IMR-90 (cell line): ENCODE measurements around the gene ANKRD31. TPM values are rescaled to one million over a fixed set of nuclear protein-coding genes. Genes with fewer than 3 reads are reported as not detected.

Source experiments
- ATAC-seq: fragments of 200-7000 bp; cut with Tn5 transposase; 2 replicates; pipeline ENCODE4 v1.9.1; 2020; ENCODE audit warnings: low read depth, mild to moderate bottlenecking, moderate library complexity
- BruUV-seq: library from RNA; stranded (reverse); fragments of 400-500 nt; replicated peaks from 2 replicates; lab custom pipeline; 2021; lab: Mats Ljungman, UMichigan
- CTCF ChIA-PET: fragments of 300-600 bp; formaldehyde crosslinking; extraction: SDS; loops from one replicate; lab custom pipeline; 2021; ENCODE audit warnings: antibody characterized with exemption; lab: Yijun Ruan, JAX
- POLR2A ChIA-PET: fragments of 300-600 bp; sonication (Branson Sonifier 250); formaldehyde crosslinking; loops from one replicate; lab custom pipeline; 2022; ENCODE audit warnings: antibody characterized with exemption; ENCODE audit not compliant: unreplicated experiment; lab: Charles Lee
- DNase-seq: peaks from one replicate; pipeline ENCODE4 v3.0.0; 2013
- H2AFZ ChIP-seq: replicated peaks from 2 replicates; pipeline ENCODE3; 2013; ENCODE audit warnings: low read length, mild to moderate bottlenecking; ENCODE audit not compliant: poor library complexity
- H2AK5ac ChIP-seq: 2 replicates; pipeline ENCODE4 v1.6.1; 2013; ENCODE audit warnings: low read depth, low read length, inconsistent platforms
- H2AK9ac ChIP-seq: replicated peaks from 2 replicates; pipeline ENCODE3; 2013; ENCODE audit warnings: mild to moderate bottlenecking, low read depth, low read length, moderate library complexity; ENCODE audit not compliant: poor library complexity
- H2BK120ac ChIP-seq: 2 replicates; pipeline ENCODE4 v1.6.1; 2013; ENCODE audit warnings: low read depth, low read length, inconsistent platforms
- H2BK15ac ChIP-seq: 3 replicates; pipeline ENCODE4 v1.6.1; 2013; ENCODE audit warnings: low read depth, low read length, inconsistent platforms
- H2BK20ac ChIP-seq: 2 replicates; pipeline ENCODE4 v1.6.1; 2013; ENCODE audit warnings: low read depth, mild to moderate bottlenecking, inconsistent platforms, low read length, moderate library complexity
- H2BK5ac ChIP-seq: 2 replicates; pipeline ENCODE4 v1.6.1; 2013; ENCODE audit warnings: mild to moderate bottlenecking, low read depth, low read length, inconsistent platforms; ENCODE audit not compliant: poor library complexity, severe bottlenecking
- H3K14ac ChIP-seq: replicated peaks from 2 replicates; pipeline ENCODE4 v1.6.1; 2013; ENCODE audit warnings: low read depth, low read length, inconsistent platforms
- H3K18ac ChIP-seq: 2 replicates; pipeline ENCODE4 v1.6.1; 2013; ENCODE audit warnings: low read depth, low read length, control low read depth
- H3K23ac ChIP-seq: 2 replicates; pipeline ENCODE4 v1.6.1; 2013; ENCODE audit warnings: low read depth, low read length, inconsistent platforms
- H3K27ac ChIP-seq: 2 replicates; pipeline ENCODE4 v1.5.1; 2013; ENCODE audit warnings: mild to moderate bottlenecking, control low read depth, low read length; ENCODE audit not compliant: insufficient read depth
- H3K27me3 ChIP-seq: 2 replicates; pipeline ENCODE4 v1.6.1; 2013; ENCODE audit warnings: low read length; ENCODE audit not compliant: control insufficient read depth, insufficient read depth
- H3K36me3 ChIP-seq: 2 replicates; pipeline ENCODE4 v1.6.1; 2013; ENCODE audit warnings: low read length, mixed read lengths; ENCODE audit not compliant: control insufficient read depth, insufficient read depth
- H3K4ac ChIP-seq: 2 replicates; pipeline ENCODE4 v1.6.1; 2013; ENCODE audit warnings: low read depth, low read length, inconsistent platforms
- H3K4me1 ChIP-seq: 2 replicates; pipeline ENCODE4 v1.6.1; 2013; ENCODE audit warnings: low read length, mixed read lengths; ENCODE audit not compliant: control insufficient read depth, insufficient read depth
- H3K4me2 ChIP-seq: 2 replicates; pipeline ENCODE4 v1.6.1; 2013; ENCODE audit warnings: low read depth, mild to moderate bottlenecking, control low read depth, low read length, moderate library complexity
- H3K4me3 ChIP-seq: 2 replicates; pipeline ENCODE4 v1.5.1; 2013; ENCODE audit warnings: low read depth, mild to moderate bottlenecking, control low read depth, low read length, moderate library complexity; ENCODE audit not compliant: insufficient read depth
- H3K56ac ChIP-seq: 2 replicates; pipeline ENCODE4 v1.6.1; 2013; ENCODE audit warnings: low read length, inconsistent platforms; ENCODE audit not compliant: insufficient read depth; ENCODE audit errors: extremely low read depth
- H3K79me1 ChIP-seq, 2 experiments: 2 replicates each; pipeline ENCODE4 v1.6.1; 2013; ENCODE audit warnings: low read length in 2 of 2, inconsistent platforms in 1 of 2, low read depth in 1 of 2
- H3K9ac ChIP-seq: 2 replicates; pipeline ENCODE4 v1.6.1; 2013; ENCODE audit warnings: low read depth, low read length, control low read depth
- H3K9me1 ChIP-seq: 2 replicates; pipeline ENCODE4 v1.6.1; 2013; ENCODE audit warnings: low read length, inconsistent platforms; ENCODE audit not compliant: insufficient read depth
- H3K9me3 ChIP-seq: 2 replicates; pipeline ENCODE4 v1.6.1; 2013; ENCODE audit warnings: low read length; ENCODE audit not compliant: control insufficient read depth, insufficient read depth
- H4K20me1 ChIP-seq: 2 replicates; pipeline ENCODE4 v1.6.1; 2013; ENCODE audit warnings: low read length, inconsistent platforms; ENCODE audit not compliant: insufficient read depth
- H4K5ac ChIP-seq: 2 replicates; pipeline ENCODE4 v1.6.1; 2013; ENCODE audit warnings: mild to moderate bottlenecking, low read depth, low read length, control low read depth
- H4K8ac ChIP-seq, 2 experiments: 2 replicates each; pipeline ENCODE4 v1.6.1; 2013; ENCODE audit warnings: low read depth in 2 of 2, low read length in 2 of 2, control low read depth in 1 of 2, inconsistent platforms in 1 of 2
- H4K91ac ChIP-seq: 2 replicates; pipeline ENCODE4 v1.6.1; 2013; ENCODE audit warnings: low read depth, low read length, inconsistent platforms; ENCODE audit not compliant: insufficient read depth
- CEBPB ChIP-seq: IDR thresholded peaks from 2 replicates; pipeline ENCODE4 v1.6.1; 2012; ENCODE audit warnings: low read depth, low read length, improper control_type of control experiment
- CHD1 ChIP-seq: IDR thresholded peaks from 2 replicates; pipeline ENCODE4 v1.6.1; 2012; ENCODE audit warnings: low read depth, low read length, improper control_type of control experiment
- FOS ChIP-seq: fragments of 150-350 bp; IDR thresholded peaks from 2 replicates; pipeline ENCODE4 v1.6.1; 2016; ENCODE audit warnings: low read depth, low read length
- MAFK ChIP-seq: IDR thresholded peaks from 2 replicates; pipeline ENCODE4 v1.6.1; 2012; ENCODE audit warnings: low read depth, low read length, improper control_type of control experiment
- MXI1 ChIP-seq: IDR thresholded peaks from 2 replicates; pipeline ENCODE4 v1.6.1; 2012; ENCODE audit warnings: low read depth, mild to moderate bottlenecking, low read length, moderate library complexity, borderline replicate concordance
- RAD21 ChIP-seq: IDR thresholded peaks from 2 replicates; pipeline ENCODE4 v1.6.1; 2012; ENCODE audit warnings: low read length, improper control_type of control experiment
- RCOR1 ChIP-seq: IDR thresholded peaks from 2 replicates; pipeline ENCODE4 v1.6.1; 2012; ENCODE audit warnings: mild to moderate bottlenecking, low read length, improper control_type of control experiment; ENCODE audit not compliant: insufficient replicate concordance
- RFX5 ChIP-seq: IDR thresholded peaks from 2 replicates; pipeline ENCODE4 v1.8.0; 2012; ENCODE audit warnings: low read depth, mild to moderate bottlenecking, low read length, moderate library complexity
- WGBS, 2 experiments: methylation state at CpG; one replicate each; pipeline versions ENCODE4 v1.1.5 to v1.1.7; 2013; ENCODE audit warnings: missing lambda C conversion rate in 2 of 2; ENCODE audit not compliant: insufficient read length in 1 of 2; ENCODE audit errors: extremely low coverage in 2 of 2; 5-methylcytosine and 5-hydroxymethylcytosine counted together
- dilution Hi-C: fragments of 300-500 bp; cut with HindIII; formaldehyde crosslinking; loops from one replicate; pipeline ENCODE4 v1.14.3; 2018; ENCODE audit warnings: low sequenced_read_pairs; ENCODE audit not compliant: unreplicated experiment
- in situ Hi-C: fragments of 300-500 bp; cut with MboI; formaldehyde crosslinking; loops from 3 replicates; pipeline ENCODE4 v1.14.3; 2019; ENCODE audit warnings: low sequenced_read_pairs, inconsistent platforms, mixed read lengths
- intact Hi-C: fragments of 100-400 bp; cut with micrococcal nuclease; formaldehyde crosslinking; loops from 2 replicates; pipeline ENCODE4 v1.10.0; 2022
- polyA plus RNA-seq, 3 experiments: library from polyadenylated mRNA; depleted of rRNA; stranded (reverse); fragments of >200 nt; gene quantifications; 2 replicates each; pipeline ENCODE4 v1.2.3, GENCODE V29; 2012; ENCODE audit warnings: low replicate concordance in 1 of 3
- total RNA-seq: library from RNA; depleted of rRNA; stranded (reverse); fragments of >200 nt; gene quantifications from 2 replicates; pipeline ENCODE4 v1.2.3, GENCODE V29; 2012

The ANKRD31 gene
- total and polyA plus RNA-seq, 2 of the 4 experiments (the other 2 are of a cell fraction), result under 0.01 to 0.02 TPM

DNA sequence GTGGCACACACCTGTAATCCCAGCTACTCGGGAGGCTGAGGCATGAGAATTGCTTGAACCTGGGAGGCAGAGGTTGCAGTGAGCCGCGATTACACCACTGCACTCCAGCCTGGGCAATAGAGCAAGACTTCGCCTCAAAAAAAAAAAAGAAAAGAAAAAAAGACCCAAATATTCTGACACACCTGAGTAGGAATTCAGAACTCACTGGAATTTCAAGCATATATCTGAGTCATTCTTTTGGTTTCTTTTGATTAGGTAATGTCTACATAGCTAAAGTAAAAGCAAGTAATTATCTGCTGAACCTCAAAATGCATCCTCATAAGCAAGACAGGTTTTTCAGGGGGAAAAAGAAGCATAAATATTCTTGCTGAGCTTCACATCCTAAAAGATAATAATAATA lies 35.9 kb downstream of the ANKRD31 start:
- Histone ChIP-seq H4K20me1 (no peaks in the 10 kb centered on the region), H3K9ac (no peak overlapping the region), H2BK15ac (no peak overlapping the region), H3K23ac (no peak overlapping the region), H2BK120ac (no peak overlapping the region), H3K9me1 (no peaks in the 10 kb centered on the region), H3K27ac (no peak overlapping the region), H3K9me3 (no peaks in the 10 kb centered on the region), H3K27me3 (no peaks in the 10 kb centered on the region), H3K14ac (no peak overlapping the region), H2AFZ (no peak overlapping the region), H4K91ac (no peak overlapping the region), H4K5ac (no peak overlapping the region), H2BK5ac (no peak overlapping the region), H2BK20ac (no peak overlapping the region), H3K4me3 (no peak overlapping the region), H3K36me3 (no peaks in the 10 kb centered on the region), H2AK5ac (no peak overlapping the region), H3K79me1 (no peaks in the 10 kb centered on the region), H3K4me2 (no peak overlapping the region), H4K8ac (no peak overlapping the region), H3K4me1 (no peaks in the 10 kb centered on the region), H3K18ac (no peak overlapping the region), H2AK9ac (no peak overlapping the region), H3K56ac (no peak overlapping the region), H3K4ac (no peak overlapping the region)
- no peak for ATAC-seq
- POLR2A ChIA-PET, result no interaction called here
- intact Hi-C loops (no loop called here), dilution Hi-C loops (no loop called here), in situ Hi-C loops (no loop called here)
- CTCF ChIA-PET, result interaction anchor here (1.5 kb wide), 1 partner anchor 11 kb away, joined by 5 read pairs; no protein-coding TSS in a partner anchor
- no CpG with 5 or more reads among the region's 4 CpGs for WGBS, 2 experiments
- BruUV-seq, result no TSS peak
- TF ChIP-seq MAFK (no peak), RAD21 (no peak), RFX5 (no peak), MXI1 (no peak), CEBPB (no peak), CHD1 (no peak), FOS (no peak), RCOR1 (no peak)
- no peak for DNase-seq
